NCI-H345 treated with DMSO at 0.1 percent for 48 hours (cell line): ENCODE measurements around the gene NPAS3.
"Not testable (repeated sequence)": the region's sequence is repeated elsewhere in the genome, so short reads cannot be mapped to it uniquely, and the experiment has no call there.

Experiments used
- DNase-seq: peaks from one replicate; lab custom pipeline; 2025; ENCODE audit not compliant: unreplicated experiment; lab: John Stamatoyannopoulos, UW

NPAS3 gene

DNA sequence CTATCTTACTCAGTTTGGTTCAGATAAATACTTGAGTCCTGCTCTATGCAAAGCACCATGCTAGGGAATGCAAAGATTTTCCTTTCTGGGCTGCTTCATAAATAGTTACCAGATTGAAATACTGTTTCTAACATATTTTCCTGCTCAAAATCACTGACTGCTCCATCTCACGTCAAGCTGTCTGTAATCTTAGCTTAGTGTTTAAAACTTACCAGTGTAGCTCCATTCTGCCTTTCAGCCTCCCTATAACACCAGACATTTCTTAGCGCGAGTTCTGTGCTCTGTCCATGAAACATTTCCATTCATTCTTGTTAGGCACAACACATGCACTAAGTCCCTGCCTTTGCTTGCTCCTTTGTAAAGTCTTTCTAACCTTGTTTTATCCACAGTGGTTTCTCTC, 129.4 kb downstream of the NPAS3 start:
- no peak for DNase-seq

DNA sequence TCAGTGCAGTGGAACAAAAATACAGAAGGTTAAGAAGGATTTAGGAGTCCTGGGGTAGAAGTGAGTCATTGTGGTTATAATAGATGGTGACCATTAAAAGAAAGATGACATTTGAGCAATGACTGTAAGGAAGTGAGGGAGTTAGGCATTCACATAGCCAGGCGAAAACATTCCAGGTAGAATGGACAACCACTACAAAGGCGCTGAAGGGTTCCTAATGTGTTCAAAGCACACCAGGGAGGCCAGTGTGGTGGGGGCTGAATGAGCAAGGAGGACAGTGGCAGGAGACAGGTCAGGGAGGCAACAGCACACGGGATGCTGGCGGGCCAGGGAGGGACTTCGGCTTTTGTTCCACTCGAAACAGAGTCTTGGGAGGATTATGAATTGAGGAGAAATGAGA, 129.9 kb downstream of the NPAS3 start:
- DNase-seq: no peak

DNA sequence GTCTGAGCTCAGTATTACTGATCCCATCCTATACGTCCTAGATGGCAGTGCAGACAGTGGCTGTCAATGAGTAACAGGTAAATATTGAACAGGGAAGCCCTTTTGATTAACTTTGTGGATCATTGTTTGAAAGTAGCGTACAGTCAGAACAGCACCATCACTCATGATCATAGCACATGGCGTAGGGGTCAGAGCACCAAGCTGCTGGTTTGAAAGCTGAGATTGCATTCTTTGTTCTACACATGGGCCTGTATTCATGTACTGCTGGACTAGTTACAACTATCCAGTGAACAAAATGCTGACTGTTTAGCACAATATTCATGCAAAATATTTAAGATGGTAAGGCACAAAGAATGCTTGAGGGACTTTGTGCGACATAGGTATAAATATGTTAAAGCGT, 131.8 kb downstream of the NPAS3 start:
- no peak for DNase-seq

DNA sequence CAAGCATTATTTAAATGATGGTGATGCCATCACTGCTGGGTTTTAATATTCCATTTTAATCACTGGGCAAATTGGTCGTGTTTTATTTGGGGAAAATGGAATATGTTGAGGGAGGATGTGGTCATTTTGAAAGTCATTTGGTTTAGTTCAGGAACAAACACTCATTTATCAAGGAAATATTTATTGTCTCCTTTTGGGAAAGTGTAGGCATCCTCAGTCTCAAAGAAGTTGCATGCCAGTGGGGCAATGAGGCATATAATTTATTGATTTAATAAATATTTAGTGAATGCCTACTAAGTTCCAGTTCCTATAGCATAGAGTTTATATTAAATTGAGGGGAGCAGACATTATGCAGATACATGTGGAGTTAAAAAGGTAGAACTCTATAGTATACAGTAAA, 134.3 kb downstream of the NPAS3 start:
- no peak for DNase-seq

DNA sequence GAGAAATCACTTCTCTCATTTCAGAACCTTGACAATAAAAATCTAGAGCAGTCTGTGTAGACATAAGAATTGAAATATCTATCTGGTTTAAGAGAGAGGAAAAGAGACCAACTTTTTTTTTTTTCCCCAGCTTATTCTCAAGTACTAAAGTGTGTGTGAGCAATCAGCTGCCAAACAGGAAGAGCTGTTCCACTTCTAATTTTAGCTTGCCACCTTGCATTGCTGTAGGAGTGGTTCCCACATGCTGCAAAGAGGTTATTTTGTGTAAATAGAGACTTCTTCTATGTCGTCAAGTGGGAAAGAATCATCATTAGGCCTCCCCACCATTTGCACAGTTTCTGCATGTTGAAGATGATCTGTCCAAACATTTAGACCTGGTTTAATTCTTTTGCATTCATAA, 142.6 kb downstream of the NPAS3 start:
- DNase-seq: no peak

DNA sequence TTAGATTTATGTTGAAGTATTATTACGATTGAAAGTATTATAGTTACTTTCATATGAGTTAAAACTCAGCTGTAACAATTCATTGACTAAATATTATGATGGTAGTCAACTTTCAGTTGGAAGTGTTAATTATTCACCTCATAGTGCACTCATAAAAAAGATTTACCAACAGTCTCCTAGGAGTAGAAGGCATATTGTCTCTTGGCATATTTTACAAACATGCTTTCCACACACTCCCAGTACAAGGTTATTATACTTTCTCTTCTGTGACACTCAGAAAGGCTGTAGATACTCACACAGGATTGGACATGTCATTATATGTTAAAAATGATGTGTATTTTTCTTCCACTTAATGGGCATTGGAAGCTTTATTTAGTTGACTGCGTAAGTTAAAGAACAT, 147.1 kb downstream of the NPAS3 start:
- no peak for DNase-seq

DNA sequence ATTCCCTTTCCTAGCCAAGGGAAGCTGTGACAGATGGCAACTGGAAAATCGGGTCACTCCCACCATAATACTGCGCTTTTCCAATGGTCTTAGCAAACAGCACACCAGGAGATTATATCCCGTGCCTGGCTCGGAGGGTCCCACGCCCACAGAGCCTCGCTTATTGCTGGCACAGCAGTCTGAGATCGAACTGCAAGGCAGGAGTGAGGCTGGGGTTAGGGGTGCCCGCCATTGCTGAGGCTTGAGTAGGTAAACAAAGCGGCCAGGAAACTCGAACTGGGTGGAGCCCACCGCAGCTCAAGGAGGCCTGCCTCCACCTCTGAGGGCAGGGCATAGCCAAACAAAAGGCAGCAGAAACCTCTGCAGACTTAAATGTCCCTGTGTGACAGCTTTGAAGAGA, 149.6 kb downstream of the NPAS3 start:
- DNase-seq: not testable (repeated sequence)

DNA sequence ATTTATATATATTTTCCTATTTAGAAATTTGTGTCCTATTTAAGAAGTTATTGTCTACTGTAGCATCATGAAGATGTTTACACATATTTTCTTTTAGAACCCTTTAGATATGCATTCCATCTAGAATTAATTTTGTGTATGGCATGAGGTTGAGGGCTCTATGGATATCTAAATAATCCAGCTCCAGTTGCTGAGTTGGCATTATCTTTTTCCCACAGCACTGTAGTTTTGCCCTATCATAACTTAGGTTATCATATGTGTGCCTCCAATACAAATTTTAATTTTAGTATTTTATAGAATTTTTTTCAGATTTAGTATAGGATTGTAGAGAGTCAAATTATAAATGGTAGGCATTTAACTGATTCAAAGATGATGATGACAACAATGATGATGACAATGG, 159.3 kb downstream of the NPAS3 start:
- no peak for DNase-seq

DNA sequence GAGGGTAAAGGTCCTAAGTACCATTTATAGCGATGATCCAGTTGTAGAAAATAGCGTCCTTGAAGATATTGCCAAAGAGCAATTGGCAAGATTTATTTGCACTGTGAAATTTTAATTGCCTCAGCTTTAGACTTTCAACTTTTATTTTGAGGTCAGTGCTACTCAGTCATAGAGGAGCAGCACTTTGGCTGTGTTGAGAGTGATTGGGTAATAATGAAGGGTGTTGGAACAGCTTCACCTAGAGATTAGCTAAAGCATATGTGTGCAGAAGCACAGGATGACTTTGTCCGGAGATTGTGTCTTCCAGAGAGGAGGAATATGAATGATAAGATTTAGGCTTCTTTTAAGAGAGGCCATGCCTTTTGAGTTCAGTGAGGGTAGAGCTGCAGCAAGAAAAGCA, 164.8 kb downstream of the NPAS3 start:
- no peak for DNase-seq

DNA sequence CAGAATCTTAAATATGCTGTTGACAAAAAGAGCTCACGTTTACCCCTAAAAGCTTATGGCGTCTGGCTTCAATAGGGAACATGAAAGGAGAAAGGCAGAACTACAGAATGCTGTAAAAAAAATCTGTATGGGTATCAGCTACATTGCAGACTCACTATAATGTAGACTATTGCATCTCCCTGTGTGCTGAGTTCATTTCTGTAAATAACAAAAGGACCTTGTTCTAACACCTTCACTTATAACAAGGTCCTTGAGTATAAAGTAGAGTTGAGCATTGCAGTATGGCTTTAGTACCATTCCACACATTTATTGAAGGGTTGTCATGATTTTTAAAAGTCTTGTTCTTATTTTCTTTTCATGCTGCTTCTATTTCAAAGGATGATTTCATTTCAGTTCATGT, 165.3 kb downstream of the NPAS3 start:
- DNase-seq: no peak

DNA sequence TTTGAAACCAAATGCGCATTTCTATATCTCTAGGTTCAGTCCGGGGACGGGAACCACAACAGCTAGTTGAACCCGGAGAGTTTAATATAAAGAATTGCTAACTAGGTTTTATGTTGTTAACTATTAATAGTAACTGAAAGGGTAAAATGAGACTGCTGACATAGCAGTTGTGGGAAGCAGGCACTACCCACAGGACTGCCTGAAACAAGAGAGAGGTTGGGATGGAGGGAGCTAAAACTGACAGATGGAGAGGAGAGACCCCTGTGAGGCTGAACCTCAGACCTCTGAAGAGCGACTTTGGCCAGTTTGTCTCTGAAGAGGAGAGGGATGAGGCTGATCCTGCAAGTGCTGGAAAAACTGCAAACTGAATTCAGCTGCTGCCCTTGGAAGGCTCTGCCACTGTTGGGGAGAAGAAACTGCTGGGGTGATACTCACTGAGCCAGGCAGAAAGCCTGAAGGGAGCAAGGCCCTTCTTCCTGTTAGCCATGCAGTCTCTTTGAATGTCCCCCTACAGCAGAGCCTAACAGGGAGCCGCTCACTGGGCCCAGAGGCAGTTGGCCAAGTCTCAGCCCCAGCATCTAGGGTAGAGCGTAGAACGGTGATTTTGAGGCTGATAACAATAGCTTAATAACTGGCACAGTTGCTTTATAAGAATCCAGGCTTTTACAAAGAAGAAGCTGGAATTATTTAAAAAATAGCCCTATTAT, 172.2 kb downstream of the NPAS3 start:
- DNase-seq: no peak

DNA sequence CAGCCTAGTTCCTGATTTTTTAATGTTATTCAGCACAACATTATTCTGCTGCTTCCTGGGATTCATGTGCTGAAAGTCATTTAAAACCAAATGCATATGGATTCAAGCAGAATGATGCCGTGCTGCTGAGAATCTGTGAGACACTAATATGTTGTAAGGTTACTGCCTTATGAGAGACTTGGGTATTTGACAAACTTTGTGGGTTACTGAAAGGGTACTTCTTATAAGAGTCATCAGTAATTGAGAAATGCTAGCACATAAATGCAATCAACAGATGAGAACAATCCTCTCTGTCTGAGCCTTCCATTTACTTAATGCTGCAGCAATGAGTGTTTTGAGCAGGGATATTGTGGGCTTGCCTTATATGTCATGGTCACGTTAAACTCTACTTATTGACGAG, 175.7 kb downstream of the NPAS3 start:
- DNase-seq: no peak

DNA sequence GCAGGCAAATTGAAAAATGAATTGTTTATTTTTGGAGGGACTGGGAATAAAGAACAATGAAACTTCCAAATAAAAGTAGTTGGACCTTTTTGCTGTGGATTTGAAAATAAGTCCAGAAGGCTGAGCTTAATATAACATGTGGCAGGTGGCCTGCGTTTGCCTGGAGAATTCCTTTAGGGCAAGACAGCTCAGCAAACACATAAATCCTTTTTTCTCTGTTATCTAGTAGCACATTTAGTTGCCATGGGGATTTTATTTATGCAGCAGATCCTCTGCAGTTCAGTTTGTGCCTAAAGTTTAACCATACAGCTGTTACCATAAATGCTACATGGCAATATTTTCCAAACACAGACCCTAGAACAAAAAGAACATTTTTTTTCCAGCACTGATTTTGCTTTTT, 180.0 kb downstream of the NPAS3 start:
- no peak for DNase-seq

DNA sequence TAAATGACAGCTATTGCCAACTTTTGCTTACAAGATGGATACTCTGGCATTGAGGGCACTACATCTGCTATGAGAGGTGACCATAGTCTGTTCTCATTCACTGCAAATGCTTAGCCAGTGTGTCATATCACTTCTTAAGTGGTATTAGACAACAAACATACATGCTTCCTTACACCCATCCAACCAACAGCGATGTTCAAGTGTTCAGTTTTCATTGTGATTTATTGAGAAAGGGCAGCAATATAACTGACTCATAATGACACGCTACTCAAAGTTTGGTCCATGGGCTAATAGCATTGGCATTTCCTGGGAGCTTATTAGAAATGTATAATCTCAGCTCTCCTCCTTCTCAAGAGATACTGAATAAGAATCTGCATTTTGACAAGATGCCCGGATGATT, 181.7 kb downstream of the NPAS3 start:
- DNase-seq: no peak

DNA sequence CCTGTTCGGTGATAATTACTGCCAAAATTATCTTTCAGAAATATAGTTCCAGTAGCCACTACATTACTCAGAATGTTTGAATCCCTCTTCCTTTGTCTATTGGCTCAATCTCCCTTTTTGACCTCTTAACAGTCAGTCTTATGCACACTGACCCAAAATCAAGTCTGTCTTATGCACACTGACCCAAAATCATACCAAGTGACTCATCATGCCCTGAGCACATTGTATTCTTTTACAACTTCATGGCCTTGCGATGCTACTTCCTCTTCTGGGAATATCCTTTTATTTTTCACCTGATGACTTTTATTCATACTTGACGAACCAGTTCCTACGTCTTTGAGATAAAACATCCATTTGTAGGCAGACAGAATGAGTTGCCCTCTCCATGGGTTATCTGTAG, 182.3 kb downstream of the NPAS3 start:
- DNase-seq: no peak

DNA sequence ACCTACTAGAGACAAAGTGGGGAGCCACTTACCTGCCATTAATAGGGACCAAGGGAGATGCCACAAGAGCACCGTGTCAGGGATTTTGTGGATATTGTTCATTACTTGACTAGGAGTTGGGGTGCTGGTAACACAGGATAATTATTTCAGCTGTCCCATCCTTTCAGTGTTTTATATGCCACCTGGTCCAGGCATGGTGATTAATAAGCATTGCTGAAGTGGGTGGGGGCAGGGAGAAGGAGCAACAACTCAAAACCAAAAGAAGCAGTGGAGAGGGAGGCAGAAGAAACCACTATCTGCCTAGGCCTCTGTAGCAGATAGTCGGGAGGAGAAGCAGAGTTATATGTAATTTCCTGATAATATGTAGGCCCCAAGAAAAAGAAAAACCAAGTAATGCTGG, 184.6 kb downstream of the NPAS3 start:
- no peak for DNase-seq

DNA sequence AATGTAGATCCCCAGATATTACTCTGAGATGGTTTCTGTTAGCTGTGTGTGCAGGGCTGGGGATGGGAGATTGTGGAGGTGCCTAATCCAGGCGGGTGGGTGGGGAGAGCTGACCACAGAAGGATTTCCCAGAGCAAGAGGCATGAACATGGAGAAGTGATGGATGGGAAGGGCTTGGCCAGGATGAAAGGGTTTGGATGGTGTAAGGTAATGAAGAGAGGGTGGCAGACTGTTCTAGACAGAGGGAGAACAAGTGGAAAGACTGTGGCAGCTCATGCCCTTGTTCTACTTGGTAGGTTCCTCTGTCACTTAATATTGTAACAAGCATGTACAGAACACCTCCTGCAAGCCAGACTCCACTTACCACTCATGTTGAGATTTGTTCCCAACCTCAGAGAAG, 187.8 kb downstream of the NPAS3 start:
- DNase-seq: no peak

DNA sequence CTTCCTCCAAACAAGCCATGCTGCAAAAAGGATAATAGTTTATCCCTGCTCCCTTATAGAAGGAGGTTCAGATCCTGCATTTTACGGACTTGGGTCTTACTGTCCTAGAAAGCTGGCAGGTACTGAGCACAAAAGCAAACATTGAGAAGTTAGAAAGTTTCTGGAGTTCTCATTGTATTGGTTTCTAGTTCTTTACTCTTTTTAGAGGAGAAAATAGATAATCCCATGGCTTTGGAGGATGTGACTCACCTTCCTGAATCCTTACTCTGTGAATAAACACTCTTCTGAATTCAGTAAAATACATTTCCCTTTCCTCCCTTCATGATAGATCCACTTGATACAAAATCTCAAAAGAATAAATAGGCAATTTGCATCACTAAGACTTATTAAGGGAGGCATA, 188.9 kb downstream of the NPAS3 start:
- DNase-seq: no peak

DNA sequence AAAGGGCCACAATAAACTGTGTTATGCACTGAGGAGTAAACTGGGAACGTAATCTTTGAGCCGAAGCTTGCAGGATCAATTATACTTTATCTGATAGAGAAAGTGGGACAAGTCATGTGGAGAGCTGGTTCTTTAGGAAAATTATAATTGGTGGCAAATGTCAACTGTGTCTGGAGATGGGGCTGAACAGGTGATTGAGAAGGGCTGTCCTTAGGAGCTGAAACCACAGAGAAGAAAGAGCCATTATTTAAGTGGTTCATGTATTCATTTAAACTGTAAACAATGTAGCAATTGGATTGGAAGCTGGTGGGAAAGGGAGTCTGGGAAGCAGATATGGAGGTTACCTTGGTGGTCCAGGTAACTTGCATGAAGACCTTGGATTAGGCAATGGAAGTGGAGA, 193.1 kb downstream of the NPAS3 start:
- DNase-seq: no peak

DNA sequence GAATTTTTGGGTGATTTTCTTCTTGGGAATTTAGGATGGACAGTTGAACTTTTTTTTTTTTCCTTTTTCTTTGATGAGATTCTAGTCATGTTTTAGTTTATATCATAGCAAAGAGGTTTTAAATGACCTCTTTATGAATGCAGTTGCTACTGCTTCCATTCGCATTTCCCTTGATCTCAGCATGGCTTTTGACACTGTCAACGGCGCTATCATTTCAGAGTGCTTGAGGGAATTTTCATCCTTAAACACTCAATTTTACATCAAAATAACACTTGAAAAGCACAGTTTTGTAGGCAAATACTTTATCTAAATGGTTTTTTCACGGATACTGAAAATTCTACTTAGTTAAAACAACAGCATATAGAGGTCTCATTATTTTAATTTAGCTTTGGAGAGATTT, 195.5 kb downstream of the NPAS3 start:
- no peak for DNase-seq

DNA sequence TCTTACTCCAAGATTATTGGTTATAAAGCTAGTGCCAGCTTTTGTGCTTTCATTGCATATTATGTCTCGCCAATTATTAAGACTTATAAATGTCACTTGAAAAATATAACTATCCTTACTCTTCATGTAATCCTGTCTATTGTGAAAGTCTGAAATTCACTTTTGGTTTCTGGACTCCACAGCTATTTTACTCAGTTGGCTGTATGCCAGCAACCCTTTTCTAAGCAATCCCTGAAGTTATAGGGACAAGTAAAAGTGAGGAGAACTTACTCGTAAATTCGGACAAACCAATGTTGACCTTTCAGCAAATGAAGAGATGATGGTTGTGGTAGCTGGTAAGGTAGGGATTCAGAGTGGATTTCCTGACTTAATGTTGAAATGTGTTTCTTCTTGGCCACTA, 196.3 kb downstream of the NPAS3 start:
- DNase-seq: no peak

DNA sequence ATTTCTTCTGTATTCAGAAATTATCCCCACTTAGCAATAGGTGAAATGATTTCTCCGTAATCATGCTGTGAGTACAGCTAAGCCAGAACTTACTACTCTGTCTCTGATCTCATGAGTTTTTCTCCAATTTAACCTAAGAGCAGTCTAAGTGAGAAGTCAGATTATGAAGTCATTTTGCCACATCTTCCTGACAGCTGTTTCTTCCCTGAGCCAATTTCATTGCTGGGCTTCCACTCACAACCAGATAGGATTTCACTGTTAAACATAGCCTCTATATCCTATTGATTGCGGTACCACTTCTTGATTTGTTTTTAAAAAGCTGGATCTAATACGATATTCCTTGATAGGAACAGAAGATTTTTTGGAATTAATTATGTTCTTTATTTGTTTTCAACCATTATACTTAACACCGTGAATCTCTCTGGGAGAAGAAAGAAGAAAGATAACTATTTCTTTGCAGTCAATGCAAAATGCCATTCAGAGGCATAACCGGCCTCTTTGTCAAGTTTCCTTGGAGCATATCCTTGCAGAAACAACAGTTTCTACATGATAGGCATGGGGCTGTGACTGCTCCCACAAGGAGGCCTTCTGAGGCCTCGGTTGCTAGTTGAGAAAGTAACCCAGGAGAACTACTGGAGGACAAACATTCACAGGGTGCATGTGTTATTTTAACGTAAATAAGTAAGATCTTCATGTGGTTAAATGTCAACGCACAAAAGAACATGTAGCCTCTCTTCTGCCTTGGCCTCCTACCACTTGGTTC, 212.2 kb downstream of the NPAS3 start:
- DNase-seq: no peak

DNA sequence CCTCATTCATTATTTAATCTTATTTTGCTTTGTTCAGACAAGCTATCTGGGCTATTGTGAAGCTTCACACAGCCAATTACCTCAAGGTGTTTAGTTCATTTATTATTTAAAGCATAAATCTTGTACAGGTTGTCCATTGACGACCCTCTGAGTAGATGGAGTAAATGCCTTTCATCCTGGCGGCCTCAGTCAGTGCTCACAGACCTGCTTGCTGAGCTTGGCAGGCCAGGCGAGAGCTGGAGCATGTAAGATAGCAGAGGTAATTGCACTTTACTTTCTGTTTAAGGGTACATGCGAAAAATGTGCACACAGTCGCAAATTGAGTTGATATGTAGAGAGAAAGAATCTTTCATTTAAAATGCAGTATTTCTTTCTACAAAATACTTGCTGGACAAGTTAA, 224.4 kb downstream of the NPAS3 start:
- DNase-seq: no peak
